ENCODE measurements around the gene PRDM10. TPM values are rescaled to one million over a fixed set of nuclear protein-coding genes. Genes with fewer than 3 reads are reported as not detected.

PRDM10 gene
- polyA plus RNA-seq, 1 donor, result 5.1 TPM

DNA sequence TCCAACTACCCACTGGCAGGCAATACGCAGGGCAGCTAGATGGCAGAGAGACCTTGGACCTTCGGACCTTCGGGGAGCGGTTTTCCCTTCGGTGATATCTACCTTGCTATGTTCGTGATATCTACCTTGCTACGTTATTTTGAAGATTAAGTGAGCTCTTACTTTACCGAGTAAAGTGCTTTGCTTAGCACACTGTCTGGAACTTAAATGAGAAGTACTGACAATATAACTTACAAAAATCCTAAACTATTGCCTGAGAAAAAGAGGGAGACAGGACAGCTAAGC, 1.0 kb upstream of the PRDM10 start:
- DNase-seq, result no peak

GRCh38 chr11:130002846-130003716, 446 bp upstream of the PRDM10 start:
- peak; percentile 95 for DNase-seq

GRCh38 chr11:130001461-130002351, 929 bp downstream of the PRDM10 start:
- DNase-seq, result peak; percentile 58

- DNase-seq, result no peak
Observed at GRCh38 chr11:130000552-130001176, 2.0 kb downstream of the PRDM10 start.

DNA sequence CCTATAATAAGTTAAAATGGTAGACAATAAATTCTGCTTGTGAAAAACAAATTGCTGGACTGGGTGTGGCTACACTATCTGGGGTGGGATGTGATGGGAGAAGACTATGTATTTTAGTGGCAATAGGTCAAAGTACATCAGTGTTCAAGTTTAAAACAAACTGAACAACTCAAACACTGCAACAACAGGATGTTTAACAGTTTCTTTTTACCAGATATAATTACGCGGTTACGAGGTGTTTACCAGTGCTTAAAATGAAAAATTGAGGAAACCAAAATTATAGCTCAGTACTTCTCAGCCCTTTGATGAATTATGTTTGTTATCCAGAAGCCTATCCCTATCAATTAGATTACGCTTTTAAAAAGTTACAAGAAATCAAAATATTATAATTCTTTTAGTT, 3.2 kb downstream of the PRDM10 start:
- DNase-seq, result no peak

GRCh38 chr11:129998905-129999304, 3.7 kb downstream of the PRDM10 start:
- no peak for DNase-seq

GRCh38 chr11:129998107-129998506, 4.5 kb downstream of the PRDM10 start:
- DNase-seq, result no peak

DNA sequence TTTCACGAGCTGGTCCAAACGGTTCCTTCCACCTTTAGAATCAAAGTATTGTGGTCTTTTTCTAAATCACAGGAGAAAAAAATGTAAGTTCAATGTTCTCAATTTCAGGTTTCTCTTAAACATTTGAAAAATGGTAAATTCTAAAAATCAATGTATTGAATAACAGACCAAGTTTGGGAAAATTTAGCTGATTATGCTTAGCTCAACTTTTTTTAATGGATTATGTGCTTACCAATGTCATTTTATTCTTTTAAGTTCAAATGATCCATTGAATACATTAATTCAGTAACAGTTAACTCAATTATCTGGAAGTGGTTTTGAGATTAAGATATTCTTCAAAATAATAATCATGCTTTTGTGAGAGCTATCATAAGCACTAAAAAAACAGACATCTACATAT, 5.1 kb downstream of the PRDM10 start:
- DNase-seq, result no peak

- DNase-seq, result no peak
Observed at GRCh38 chr11:129996113-129996870, 6.3 kb downstream of the PRDM10 start.

- DNase-seq, result no peak
Observed at GRCh38 chr11:129995163-129995562, 7.5 kb downstream of the PRDM10 start.

GRCh38 chr11:129992161-129992944, 10.3 kb downstream of the PRDM10 start:
- no peak for DNase-seq

- DNase-seq, result no peak
Observed at GRCh38 chr11:129989149-129989813, 13.4 kb downstream of the PRDM10 start.

- no peak for DNase-seq
Observed at GRCh38 chr11:129987950-129988349, 14.7 kb downstream of the PRDM10 start.

DNA sequence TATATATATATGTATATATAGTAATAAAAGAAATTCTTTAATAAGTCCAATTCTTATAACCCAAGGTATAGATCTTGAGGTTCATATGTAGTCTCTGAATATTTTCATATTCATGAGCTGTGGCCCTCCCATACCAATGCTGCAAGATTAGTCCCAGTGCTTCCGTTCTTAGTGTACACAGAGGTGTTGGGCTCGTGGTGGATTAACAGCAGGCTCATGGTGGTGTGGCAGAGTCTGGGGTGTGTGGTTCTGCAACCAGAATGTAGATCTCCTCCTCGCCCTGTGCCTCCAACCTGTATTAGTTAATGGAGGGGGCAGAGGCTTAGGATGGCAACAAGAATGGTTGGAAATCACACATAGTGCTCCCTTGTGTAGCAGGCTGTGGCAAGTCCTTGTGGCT, 16.8 kb downstream of the PRDM10 start:
- DNase-seq, result no peak

- DNase-seq, result no peak
Observed at GRCh38 chr11:129980086-129980485, 22.5 kb downstream of the PRDM10 start.

GRCh38 chr11:129979046-129979605, 23.5 kb downstream of the PRDM10 start:
- DNase-seq, result no peak

- no peak for DNase-seq
Observed at GRCh38 chr11:129978447-129978846, 24.2 kb downstream of the PRDM10 start.

GRCh38 chr11:129976328-129976727, 26.3 kb downstream of the PRDM10 start:
- DNase-seq, result no peak

- no peak for DNase-seq
Observed at GRCh38 chr11:129975543-129975942, 27.1 kb downstream of the PRDM10 start.

- DNase-seq, result no peak
Observed at GRCh38 chr11:129974672-129975071, 28.0 kb downstream of the PRDM10 start.

DNA sequence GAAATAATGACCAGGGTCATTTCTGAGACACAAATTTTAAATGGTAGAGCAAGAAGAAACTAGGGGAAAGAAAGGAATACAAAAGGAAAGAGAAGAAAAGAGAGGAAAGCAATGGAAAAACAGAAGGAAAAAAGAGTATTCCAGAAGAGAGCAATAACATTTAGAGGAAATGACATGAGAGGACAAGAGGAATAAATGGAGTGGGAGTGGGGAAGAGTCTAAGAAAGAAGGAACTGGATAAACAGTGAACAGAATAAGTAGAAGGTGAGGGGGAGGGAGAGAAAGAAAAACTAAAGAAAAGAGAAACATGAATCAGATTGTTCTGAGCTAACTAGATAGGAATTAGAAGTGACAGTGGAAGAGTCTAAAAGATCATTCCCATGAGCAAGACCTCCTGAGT, 28.4 kb downstream of the PRDM10 start:
- DNase-seq, result no peak
